MM.1S (cell line): ENCODE results near the gene ARTN.

Experiments used
- EZH2phosphoT487 ChIP-seq: fragments of 300-600 bp; sonication (generic); IDR thresholded peaks from 2 replicates; pipeline ENCODE4 v1.6.1; 2018; ENCODE audit warnings: antibody characterized with exemption, low read length
- TF ChIP-seq, protein P1 (sequence below): fragments of 300-600 bp; sonication (generic); IDR thresholded peaks from 2 replicates; pipeline ENCODE4 v1.5.1; 2016; ENCODE audit warnings: antibody characterized with exemption, low read length, mixed read lengths

DNA sequence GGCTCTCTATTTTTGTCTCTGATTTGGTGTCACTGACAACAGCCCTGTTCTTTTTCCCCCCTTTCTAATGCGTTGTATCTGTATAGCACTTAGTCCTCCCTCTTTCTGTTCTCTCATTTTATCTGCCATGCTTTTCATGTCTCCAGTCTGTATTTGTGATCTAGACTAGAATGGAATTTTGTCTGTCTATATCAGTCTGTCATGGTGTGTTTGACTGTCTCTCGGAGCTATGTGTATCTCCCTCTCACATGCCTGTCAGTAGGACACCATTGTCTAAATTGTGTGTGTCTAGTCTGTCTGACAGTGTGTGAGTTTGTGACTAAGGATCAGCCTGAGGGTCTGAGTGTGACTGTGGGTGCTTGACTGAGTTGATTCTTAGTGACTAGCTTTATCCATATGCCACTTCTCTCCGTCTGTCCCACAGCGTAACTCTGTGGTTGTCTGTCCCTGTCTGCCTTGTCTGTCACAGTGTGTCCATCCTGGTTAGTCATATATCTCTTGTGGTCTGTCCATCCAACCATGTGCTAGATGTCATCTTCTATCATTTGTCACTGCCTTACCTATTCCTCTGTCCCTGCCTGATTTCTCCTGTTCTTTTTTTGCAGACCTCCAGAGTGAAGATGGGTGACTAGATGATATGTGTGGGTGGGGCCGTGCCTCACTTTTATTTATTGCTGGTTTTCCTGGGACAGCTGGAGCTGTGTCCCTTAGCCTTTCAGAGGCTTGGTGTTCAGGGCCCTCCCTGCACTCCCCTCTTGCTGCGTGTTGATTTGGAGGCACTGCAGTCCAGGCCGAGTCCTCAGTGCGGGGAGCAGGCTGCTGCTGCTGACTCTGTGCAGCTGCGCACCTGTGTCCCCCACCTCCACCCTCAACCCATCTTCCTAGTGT, 44.0 kb downstream of the ARTN start:
- TF ChIP-seq, protein P1, sequence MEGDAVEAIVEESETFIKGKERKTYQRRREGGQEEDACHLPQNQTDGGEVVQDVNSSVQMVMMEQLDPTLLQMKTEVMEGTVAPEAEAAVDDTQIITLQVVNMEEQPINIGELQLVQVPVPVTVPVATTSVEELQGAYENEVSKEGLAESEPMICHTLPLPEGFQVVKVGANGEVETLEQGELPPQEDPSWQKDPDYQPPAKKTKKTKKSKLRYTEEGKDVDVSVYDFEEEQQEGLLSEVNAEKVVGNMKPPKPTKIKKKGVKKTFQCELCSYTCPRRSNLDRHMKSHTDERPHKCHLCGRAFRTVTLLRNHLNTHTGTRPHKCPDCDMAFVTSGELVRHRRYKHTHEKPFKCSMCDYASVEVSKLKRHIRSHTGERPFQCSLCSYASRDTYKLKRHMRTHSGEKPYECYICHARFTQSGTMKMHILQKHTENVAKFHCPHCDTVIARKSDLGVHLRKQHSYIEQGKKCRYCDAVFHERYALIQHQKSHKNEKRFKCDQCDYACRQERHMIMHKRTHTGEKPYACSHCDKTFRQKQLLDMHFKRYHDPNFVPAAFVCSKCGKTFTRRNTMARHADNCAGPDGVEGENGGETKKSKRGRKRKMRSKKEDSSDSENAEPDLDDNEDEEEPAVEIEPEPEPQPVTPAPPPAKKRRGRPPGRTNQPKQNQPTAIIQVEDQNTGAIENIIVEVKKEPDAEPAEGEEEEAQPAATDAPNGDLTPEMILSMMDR = no peak
- no peak for TF ChIP-seq EZH2phosphoT487
